ENCODE results near the gene ZFP64. TPM values are rescaled to one million over a fixed set of nuclear protein-coding genes. Genes with fewer than 3 reads are reported as not detected.

ZFP64 gene
- total RNA-seq, 2 donors from 2014 or later = 6.3 to 10.4 TPM

DNA sequence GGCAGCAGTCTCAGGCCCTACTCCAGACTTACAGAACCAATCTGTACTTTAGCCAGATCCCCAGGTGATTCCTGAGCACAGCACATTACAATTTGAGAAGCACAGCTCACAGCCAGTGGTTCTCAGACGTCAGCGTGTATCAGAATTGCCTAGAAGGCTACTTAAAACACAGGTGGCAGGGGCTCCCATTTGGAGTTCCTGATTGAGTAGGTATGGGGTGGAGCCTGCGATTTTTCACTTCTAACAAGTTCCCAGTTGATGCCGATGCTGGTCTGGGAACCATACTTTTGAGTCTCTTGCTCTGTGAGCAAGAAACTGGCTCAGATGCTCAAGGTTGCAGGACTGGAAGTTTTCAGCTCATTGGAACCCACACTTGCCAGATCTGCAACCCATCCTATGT lies 89.5 kb downstream of the ZFP64 start:
- no peaks in the 10 kb centered on the region for H3K36me3 ChIP-seq (replicated peaks in 1 of 2; ENCODE audit: insufficient read depth in 1 of 2, low read depth in 2 of 2)
- H3K9me3 ChIP-seq = no peaks in the 10 kb centered on the region
- intact Hi-C loops (cut with DNase I) = no loop called here
- TF ChIP-seq, protein P1, sequence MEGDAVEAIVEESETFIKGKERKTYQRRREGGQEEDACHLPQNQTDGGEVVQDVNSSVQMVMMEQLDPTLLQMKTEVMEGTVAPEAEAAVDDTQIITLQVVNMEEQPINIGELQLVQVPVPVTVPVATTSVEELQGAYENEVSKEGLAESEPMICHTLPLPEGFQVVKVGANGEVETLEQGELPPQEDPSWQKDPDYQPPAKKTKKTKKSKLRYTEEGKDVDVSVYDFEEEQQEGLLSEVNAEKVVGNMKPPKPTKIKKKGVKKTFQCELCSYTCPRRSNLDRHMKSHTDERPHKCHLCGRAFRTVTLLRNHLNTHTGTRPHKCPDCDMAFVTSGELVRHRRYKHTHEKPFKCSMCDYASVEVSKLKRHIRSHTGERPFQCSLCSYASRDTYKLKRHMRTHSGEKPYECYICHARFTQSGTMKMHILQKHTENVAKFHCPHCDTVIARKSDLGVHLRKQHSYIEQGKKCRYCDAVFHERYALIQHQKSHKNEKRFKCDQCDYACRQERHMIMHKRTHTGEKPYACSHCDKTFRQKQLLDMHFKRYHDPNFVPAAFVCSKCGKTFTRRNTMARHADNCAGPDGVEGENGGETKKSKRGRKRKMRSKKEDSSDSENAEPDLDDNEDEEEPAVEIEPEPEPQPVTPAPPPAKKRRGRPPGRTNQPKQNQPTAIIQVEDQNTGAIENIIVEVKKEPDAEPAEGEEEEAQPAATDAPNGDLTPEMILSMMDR (IDR thresholded peaks at IDR 0.05) = no peak
- TF ChIP-seq POLR2A (IDR thresholded peaks at IDR 0.05) = no peak
- 83 to 100% methylated on average over 4 of the region's 4 CpGs for WGBS, 2 donors
- DNase-seq (no peak), ATAC-seq (no peak)
- no peak overlapping the region for H3K27ac ChIP-seq
- H3K27me3 ChIP-seq = peaks cover 0 to 24% of the 10 kb centered on the region in 2 donors
- H3K4me3 ChIP-seq = no peak overlapping the region
- H3K4me1 ChIP-seq = peaks cover 23% of the 10 kb centered on the region

All from body of pancreas (tissue), 4 donors.